IMR-90 (cell line): ENCODE results near the gene ERVMER34-1. TPM values are rescaled to one million over a fixed set of nuclear protein-coding genes. Genes with fewer than 3 reads are reported as not detected.

Experiments
- ATAC-seq: fragments of 200-7000 bp; cut with Tn5 transposase; 2 replicates; pipeline ENCODE4 v1.9.1; 2020; ENCODE audit warnings: low read depth, mild to moderate bottlenecking, moderate library complexity
- BruUV-seq: library from RNA; stranded (reverse); fragments of 400-500 nt; replicated peaks from 2 replicates; lab custom pipeline; 2021; lab: Mats Ljungman, UMichigan
- CTCF ChIA-PET: fragments of 300-600 bp; formaldehyde crosslinking; extraction: SDS; loops from one replicate; lab custom pipeline; 2021; ENCODE audit warnings: antibody characterized with exemption; lab: Yijun Ruan, JAX
- POLR2A ChIA-PET: fragments of 300-600 bp; sonication (Branson Sonifier 250); formaldehyde crosslinking; loops from one replicate; lab custom pipeline; 2022; ENCODE audit warnings: antibody characterized with exemption; ENCODE audit not compliant: unreplicated experiment; lab: Charles Lee
- DNase-seq: peaks from one replicate; pipeline ENCODE4 v3.0.0; 2013
- H2AFZ ChIP-seq: replicated peaks from 2 replicates; pipeline ENCODE3; 2013; ENCODE audit warnings: low read length, mild to moderate bottlenecking; ENCODE audit not compliant: poor library complexity
- H2AK5ac ChIP-seq: 2 replicates; pipeline ENCODE4 v1.6.1; 2013; ENCODE audit warnings: low read depth, low read length, inconsistent platforms
- H2AK9ac ChIP-seq: replicated peaks from 2 replicates; pipeline ENCODE3; 2013; ENCODE audit warnings: mild to moderate bottlenecking, low read depth, low read length, moderate library complexity; ENCODE audit not compliant: poor library complexity
- H2BK120ac ChIP-seq: 2 replicates; pipeline ENCODE4 v1.6.1; 2013; ENCODE audit warnings: low read depth, low read length, inconsistent platforms
- H2BK15ac ChIP-seq: 3 replicates; pipeline ENCODE4 v1.6.1; 2013; ENCODE audit warnings: low read depth, low read length, inconsistent platforms
- H2BK20ac ChIP-seq: 2 replicates; pipeline ENCODE4 v1.6.1; 2013; ENCODE audit warnings: low read depth, mild to moderate bottlenecking, inconsistent platforms, low read length, moderate library complexity
- H2BK5ac ChIP-seq: 2 replicates; pipeline ENCODE4 v1.6.1; 2013; ENCODE audit warnings: mild to moderate bottlenecking, low read depth, low read length, inconsistent platforms; ENCODE audit not compliant: poor library complexity, severe bottlenecking
- H3K14ac ChIP-seq: replicated peaks from 2 replicates; pipeline ENCODE4 v1.6.1; 2013; ENCODE audit warnings: low read depth, low read length, inconsistent platforms
- H3K18ac ChIP-seq: 2 replicates; pipeline ENCODE4 v1.6.1; 2013; ENCODE audit warnings: low read depth, low read length, control low read depth
- H3K23ac ChIP-seq: 2 replicates; pipeline ENCODE4 v1.6.1; 2013; ENCODE audit warnings: low read depth, low read length, inconsistent platforms
- H3K27ac ChIP-seq: 2 replicates; pipeline ENCODE4 v1.5.1; 2013; ENCODE audit warnings: mild to moderate bottlenecking, control low read depth, low read length; ENCODE audit not compliant: insufficient read depth
- H3K27me3 ChIP-seq: 2 replicates; pipeline ENCODE4 v1.6.1; 2013; ENCODE audit warnings: low read length; ENCODE audit not compliant: control insufficient read depth, insufficient read depth
- H3K36me3 ChIP-seq: 2 replicates; pipeline ENCODE4 v1.6.1; 2013; ENCODE audit warnings: low read length, mixed read lengths; ENCODE audit not compliant: control insufficient read depth, insufficient read depth
- H3K4ac ChIP-seq: 2 replicates; pipeline ENCODE4 v1.6.1; 2013; ENCODE audit warnings: low read depth, low read length, inconsistent platforms
- H3K4me1 ChIP-seq: 2 replicates; pipeline ENCODE4 v1.6.1; 2013; ENCODE audit warnings: low read length, mixed read lengths; ENCODE audit not compliant: control insufficient read depth, insufficient read depth
- H3K4me2 ChIP-seq: 2 replicates; pipeline ENCODE4 v1.6.1; 2013; ENCODE audit warnings: low read depth, mild to moderate bottlenecking, control low read depth, low read length, moderate library complexity
- H3K4me3 ChIP-seq: 2 replicates; pipeline ENCODE4 v1.5.1; 2013; ENCODE audit warnings: low read depth, mild to moderate bottlenecking, control low read depth, low read length, moderate library complexity; ENCODE audit not compliant: insufficient read depth
- H3K56ac ChIP-seq: 2 replicates; pipeline ENCODE4 v1.6.1; 2013; ENCODE audit warnings: low read length, inconsistent platforms; ENCODE audit not compliant: insufficient read depth; ENCODE audit errors: extremely low read depth
- H3K79me1 ChIP-seq, 2 experiments: 2 replicates each; pipeline ENCODE4 v1.6.1; 2013; ENCODE audit warnings: low read length in 2 of 2, inconsistent platforms in 1 of 2, low read depth in 1 of 2
- H3K9ac ChIP-seq: 2 replicates; pipeline ENCODE4 v1.6.1; 2013; ENCODE audit warnings: low read depth, low read length, control low read depth
- H3K9me1 ChIP-seq: 2 replicates; pipeline ENCODE4 v1.6.1; 2013; ENCODE audit warnings: low read length, inconsistent platforms; ENCODE audit not compliant: insufficient read depth
- H3K9me3 ChIP-seq: 2 replicates; pipeline ENCODE4 v1.6.1; 2013; ENCODE audit warnings: low read length; ENCODE audit not compliant: control insufficient read depth, insufficient read depth
- H4K20me1 ChIP-seq: 2 replicates; pipeline ENCODE4 v1.6.1; 2013; ENCODE audit warnings: low read length, inconsistent platforms; ENCODE audit not compliant: insufficient read depth
- H4K5ac ChIP-seq: 2 replicates; pipeline ENCODE4 v1.6.1; 2013; ENCODE audit warnings: mild to moderate bottlenecking, low read depth, low read length, control low read depth
- H4K8ac ChIP-seq, 2 experiments: 2 replicates each; pipeline ENCODE4 v1.6.1; 2013; ENCODE audit warnings: low read depth in 2 of 2, low read length in 2 of 2, control low read depth in 1 of 2, inconsistent platforms in 1 of 2
- H4K91ac ChIP-seq: 2 replicates; pipeline ENCODE4 v1.6.1; 2013; ENCODE audit warnings: low read depth, low read length, inconsistent platforms; ENCODE audit not compliant: insufficient read depth
- BHLHE40 ChIP-seq: fragments of 150-350 bp; IDR thresholded peaks from 2 replicates; pipeline ENCODE4 v1.6.1; 2016; ENCODE audit warnings: mild to moderate bottlenecking, low read depth, low read length
- CEBPB ChIP-seq: IDR thresholded peaks from 2 replicates; pipeline ENCODE4 v1.6.1; 2012; ENCODE audit warnings: low read depth, low read length, improper control_type of control experiment
- CHD1 ChIP-seq: IDR thresholded peaks from 2 replicates; pipeline ENCODE4 v1.6.1; 2012; ENCODE audit warnings: low read depth, low read length, improper control_type of control experiment
- FOS ChIP-seq: fragments of 150-350 bp; IDR thresholded peaks from 2 replicates; pipeline ENCODE4 v1.6.1; 2016; ENCODE audit warnings: low read depth, low read length
- MAFK ChIP-seq: IDR thresholded peaks from 2 replicates; pipeline ENCODE4 v1.6.1; 2012; ENCODE audit warnings: low read depth, low read length, improper control_type of control experiment
- MAZ ChIP-seq: IDR thresholded peaks from 2 replicates; pipeline ENCODE4 v1.6.1; 2012; ENCODE audit warnings: low read depth, mild to moderate bottlenecking, low read length, improper control_type of control experiment, moderate library complexity, borderline replicate concordance
- NFE2L2 ChIP-seq: fragments of 150-350 bp; IDR thresholded peaks from 2 replicates; pipeline ENCODE4 v1.6.1; 2016; ENCODE audit warnings: low read depth, mild to moderate bottlenecking, low read length
- POLR2A ChIP-seq: IDR thresholded peaks from 2 replicates; pipeline ENCODE4 v1.6.1; 2012; ENCODE audit warnings: mild to moderate bottlenecking, low read depth, low read length
- RAD21 ChIP-seq: IDR thresholded peaks from 2 replicates; pipeline ENCODE4 v1.6.1; 2012; ENCODE audit warnings: low read length, improper control_type of control experiment
- RCOR1 ChIP-seq: IDR thresholded peaks from 2 replicates; pipeline ENCODE4 v1.6.1; 2012; ENCODE audit warnings: mild to moderate bottlenecking, low read length, improper control_type of control experiment; ENCODE audit not compliant: insufficient replicate concordance
- RFX5 ChIP-seq: IDR thresholded peaks from 2 replicates; pipeline ENCODE4 v1.8.0; 2012; ENCODE audit warnings: low read depth, mild to moderate bottlenecking, low read length, moderate library complexity
- SMC3 ChIP-seq: fragments of 150-350 bp; IDR thresholded peaks from 2 replicates; pipeline ENCODE4 v1.6.1; 2016; ENCODE audit warnings: low read depth, mild to moderate bottlenecking, antibody characterized with exemption, low read length, moderate library complexity
- WGBS, 2 experiments: methylation state at CpG; one replicate each; pipeline versions ENCODE4 v1.1.5 to v1.1.7; 2013; ENCODE audit warnings: missing lambda C conversion rate in 2 of 2; ENCODE audit not compliant: insufficient read length in 1 of 2; ENCODE audit errors: extremely low coverage in 2 of 2; 5-methylcytosine and 5-hydroxymethylcytosine counted together
- dilution Hi-C: fragments of 300-500 bp; cut with HindIII; formaldehyde crosslinking; loops from one replicate; pipeline ENCODE4 v1.14.3; 2018; ENCODE audit warnings: low sequenced_read_pairs; ENCODE audit not compliant: unreplicated experiment
- in situ Hi-C: fragments of 300-500 bp; cut with MboI; formaldehyde crosslinking; loops from 3 replicates; pipeline ENCODE4 v1.14.3; 2019; ENCODE audit warnings: low sequenced_read_pairs, inconsistent platforms, mixed read lengths
- intact Hi-C: fragments of 100-400 bp; cut with micrococcal nuclease; formaldehyde crosslinking; loops from 2 replicates; pipeline ENCODE4 v1.10.0; 2022
- polyA plus RNA-seq, 3 experiments: library from polyadenylated mRNA; depleted of rRNA; stranded (reverse); fragments of >200 nt; gene quantifications; 2 replicates each; pipeline ENCODE4 v1.2.3, GENCODE V29; 2012; ENCODE audit warnings: low replicate concordance in 1 of 3
- total RNA-seq: library from RNA; depleted of rRNA; stranded (reverse); fragments of >200 nt; gene quantifications from 2 replicates; pipeline ENCODE4 v1.2.3, GENCODE V29; 2012
- TF ChIP-seq, protein P1 (sequence below): fragments of 150-350 bp; IDR thresholded peaks from 2 replicates; pipeline ENCODE4 v1.6.1; 2017; ENCODE audit warnings: mild to moderate bottlenecking, antibody characterized with exemption, low read length, low read depth
- TF ChIP-seq, protein P2 (sequence below): conservative IDR thresholded peaks from 2 replicates; pipeline ENCODE4 v1.5.1; 2012; ENCODE audit warnings: mild to moderate bottlenecking, low read depth, low read length, improper control_type of control experiment
- TF ChIP-seq, protein P3 (sequence below): fragments of 150-350 bp; IDR thresholded peaks from 2 replicates; pipeline ENCODE4 v1.6.1; 2016; ENCODE audit warnings: low read depth, mild to moderate bottlenecking, low read length, moderate library complexity, borderline replicate concordance

The ERVMER34-1 gene
- total and polyA plus RNA-seq, 2 of the 4 experiments (the other 2 are of a cell fraction): not detected

DNA sequence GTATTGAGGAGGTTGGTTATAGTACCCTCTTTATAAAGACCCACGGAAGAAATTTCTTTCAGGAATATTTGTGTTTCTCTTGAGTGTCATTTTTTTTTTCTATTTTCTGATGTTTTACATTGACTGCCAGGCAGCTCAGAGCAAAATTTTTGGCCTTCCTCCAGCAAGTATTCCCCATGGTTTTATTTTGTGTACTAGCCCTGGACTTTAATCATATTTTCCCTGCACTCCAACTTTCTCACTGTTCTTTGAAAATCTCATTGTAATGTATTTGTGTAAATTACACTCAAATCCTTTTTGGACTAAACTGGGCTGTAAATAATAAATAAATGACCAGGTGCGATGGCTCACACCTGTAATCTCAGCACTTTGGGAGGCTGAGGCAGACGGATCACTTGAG lies 46.6 kb downstream of the ERVMER34-1 start:
- H3K36me3 ChIP-seq: no peaks in the 10 kb centered on the region
- no peak overlapping the region for H2BK15ac ChIP-seq
- H2AFZ ChIP-seq: no peak overlapping the region
- H2BK20ac ChIP-seq: no peak overlapping the region
- no peak overlapping the region for H3K14ac ChIP-seq
- no peaks in the 10 kb centered on the region for H4K20me1 ChIP-seq
- H3K27ac ChIP-seq: no peak overlapping the region
- H3K79me1 ChIP-seq: no peaks in the 10 kb centered on the region
- H3K4me3 ChIP-seq: no peak overlapping the region
- no peak overlapping the region for H3K56ac ChIP-seq
- no peak for DNase-seq
- intact Hi-C loops (no loop called here), in situ Hi-C loops (no loop called here), dilution Hi-C loops (no loop called here)
- ATAC-seq: no peak
- no peak overlapping the region for H2AK5ac ChIP-seq
- H3K4ac ChIP-seq: no peak overlapping the region
- H2AK9ac ChIP-seq: no peak overlapping the region
- POLR2A ChIA-PET: interaction anchor here (1.0 kb wide), 1 partner anchor 7 kb away, joined by 3 read pairs; no protein-coding TSS in a partner anchor
- no peak overlapping the region for H3K23ac ChIP-seq
- no CpG with 5 or more reads among the region's 3 CpGs for WGBS, 2 experiments
- no TSS peak for BruUV-seq
- H3K27me3 ChIP-seq: no peaks in the 10 kb centered on the region; the same call in 1 of the 2 replicates
- H4K91ac ChIP-seq: no peak overlapping the region
- H4K5ac ChIP-seq: no peak overlapping the region
- H3K9me1 ChIP-seq: no peaks in the 10 kb centered on the region
- H2BK5ac ChIP-seq: no peak overlapping the region
- no peak overlapping the region for H2BK120ac ChIP-seq
- CTCF ChIA-PET: interaction anchor here (1.1 kb wide), 1 partner anchor 159 kb away, joined by 4 read pairs; no protein-coding TSS in a partner anchor
- H3K9ac ChIP-seq: no peak overlapping the region
- H3K9me3 ChIP-seq: no peaks in the 10 kb centered on the region
- no peak overlapping the region for H3K18ac ChIP-seq
- H3K4me1 ChIP-seq: no peaks in the 10 kb centered on the region
- H4K8ac ChIP-seq: no peak overlapping the region
- H3K4me2 ChIP-seq: no peak overlapping the region
- TF ChIP-seq RFX5 (no peak), MAZ (no peak), MAFK (no peak), RAD21 (no peak), CHD1 (no peak), SMC3 (no peak), FOS (no peak), BHLHE40 (no peak), CEBPB (no peak), POLR2A (no peak), RCOR1 (no peak), NFE2L2 (no peak)
- TF ChIP-seq, protein P1, sequence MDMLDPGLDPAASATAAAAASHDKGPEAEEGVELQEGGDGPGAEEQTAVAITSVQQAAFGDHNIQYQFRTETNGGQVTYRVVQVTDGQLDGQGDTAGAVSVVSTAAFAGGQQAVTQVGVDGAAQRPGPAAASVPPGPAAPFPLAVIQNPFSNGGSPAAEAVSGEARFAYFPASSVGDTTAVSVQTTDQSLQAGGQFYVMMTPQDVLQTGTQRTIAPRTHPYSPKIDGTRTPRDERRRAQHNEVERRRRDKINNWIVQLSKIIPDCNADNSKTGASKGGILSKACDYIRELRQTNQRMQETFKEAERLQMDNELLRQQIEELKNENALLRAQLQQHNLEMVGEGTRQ: no peak
- TF ChIP-seq, protein P2, sequence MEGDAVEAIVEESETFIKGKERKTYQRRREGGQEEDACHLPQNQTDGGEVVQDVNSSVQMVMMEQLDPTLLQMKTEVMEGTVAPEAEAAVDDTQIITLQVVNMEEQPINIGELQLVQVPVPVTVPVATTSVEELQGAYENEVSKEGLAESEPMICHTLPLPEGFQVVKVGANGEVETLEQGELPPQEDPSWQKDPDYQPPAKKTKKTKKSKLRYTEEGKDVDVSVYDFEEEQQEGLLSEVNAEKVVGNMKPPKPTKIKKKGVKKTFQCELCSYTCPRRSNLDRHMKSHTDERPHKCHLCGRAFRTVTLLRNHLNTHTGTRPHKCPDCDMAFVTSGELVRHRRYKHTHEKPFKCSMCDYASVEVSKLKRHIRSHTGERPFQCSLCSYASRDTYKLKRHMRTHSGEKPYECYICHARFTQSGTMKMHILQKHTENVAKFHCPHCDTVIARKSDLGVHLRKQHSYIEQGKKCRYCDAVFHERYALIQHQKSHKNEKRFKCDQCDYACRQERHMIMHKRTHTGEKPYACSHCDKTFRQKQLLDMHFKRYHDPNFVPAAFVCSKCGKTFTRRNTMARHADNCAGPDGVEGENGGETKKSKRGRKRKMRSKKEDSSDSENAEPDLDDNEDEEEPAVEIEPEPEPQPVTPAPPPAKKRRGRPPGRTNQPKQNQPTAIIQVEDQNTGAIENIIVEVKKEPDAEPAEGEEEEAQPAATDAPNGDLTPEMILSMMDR: no peak
- TF ChIP-seq, protein P3, sequence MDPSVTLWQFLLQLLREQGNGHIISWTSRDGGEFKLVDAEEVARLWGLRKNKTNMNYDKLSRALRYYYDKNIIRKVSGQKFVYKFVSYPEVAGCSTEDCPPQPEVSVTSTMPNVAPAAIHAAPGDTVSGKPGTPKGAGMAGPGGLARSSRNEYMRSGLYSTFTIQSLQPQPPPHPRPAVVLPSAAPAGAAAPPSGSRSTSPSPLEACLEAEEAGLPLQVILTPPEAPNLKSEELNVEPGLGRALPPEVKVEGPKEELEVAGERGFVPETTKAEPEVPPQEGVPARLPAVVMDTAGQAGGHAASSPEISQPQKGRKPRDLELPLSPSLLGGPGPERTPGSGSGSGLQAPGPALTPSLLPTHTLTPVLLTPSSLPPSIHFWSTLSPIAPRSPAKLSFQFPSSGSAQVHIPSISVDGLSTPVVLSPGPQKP: no peak
